ENCODE results near the gene TMEM236. TPM values are rescaled to one million over a fixed set of nuclear protein-coding genes. Genes with fewer than 3 reads are reported as not detected.

The TMEM236 gene
- polyA plus RNA-seq, 1 experiment = 0.02 TPM

GRCh38 chr10:17764142-17764541, 12.1 kb downstream of the TMEM236 start:
- POLR2A ChIA-PET = no interaction called here
- no peak for DNase-seq (ENCODE audit: low read depth, low spot score)
- Histone ChIP-seq H3K27ac (ENCODE audit: low read depth, low read length) (no peak overlapping the region), H3K4me3 (ENCODE audit: low read depth, low read length) (no peak overlapping the region), H3K9me3 (ENCODE audit: control insufficient read depth, insufficient read depth, low read length) (no peaks in the 10 kb centered on the region), H3K27me3 (ENCODE audit: control insufficient read depth, insufficient read depth, low read length) (no peaks in the 10 kb centered on the region)
- CTCF ChIA-PET = interaction anchor here (1.5 kb wide), 1 partner anchor 27 kb away, joined by 4 read pairs; no protein-coding TSS in a partner anchor
- no peak for TF ChIP-seq CTCF (IDR thresholded peaks at IDR 0.05; ENCODE audit: low read depth, low read length)

- Histone ChIP-seq H3K27ac (ENCODE audit: low read depth, low read length) (no peak overlapping the region), H3K27me3 (ENCODE audit: control insufficient read depth, insufficient read depth, low read length) (no peaks in the 10 kb centered on the region), H3K4me3 (ENCODE audit: low read depth, low read length) (no peak overlapping the region), H3K9me3 (ENCODE audit: control insufficient read depth, insufficient read depth, low read length) (no peaks in the 10 kb centered on the region)
- DNase-seq (ENCODE audit: low read depth, low spot score) = no peak
- no peak for TF ChIP-seq CTCF (IDR thresholded peaks at IDR 0.05; ENCODE audit: low read depth, low read length)
- POLR2A ChIA-PET = no interaction called here
- CTCF ChIA-PET = interaction anchor here (1.6 kb wide), 1 partner anchor 23 kb away, joined by 4 read pairs; no protein-coding TSS in a partner anchor
Measured at GRCh38 chr10:17765602-17766001, 13.6 kb downstream of the TMEM236 start.

- no peak for DNase-seq (ENCODE audit: low read depth, low spot score)
- Histone ChIP-seq H3K4me3 (ENCODE audit: low read depth, low read length) (no peak overlapping the region), H3K27ac (ENCODE audit: low read depth, low read length) (no peak overlapping the region), H3K9me3 (ENCODE audit: control insufficient read depth, insufficient read depth, low read length) (no peaks in the 10 kb centered on the region), H3K27me3 (ENCODE audit: control insufficient read depth, insufficient read depth, low read length) (no peaks in the 10 kb centered on the region)
- ChIA-PET POLR2A (no interaction called here), CTCF (interaction anchor here (1.6 kb wide), 1 partner anchor 24 kb away, joined by 4 read pairs; no protein-coding TSS in a partner anchor)
- no peak for TF ChIP-seq CTCF (IDR thresholded peaks at IDR 0.05; ENCODE audit: low read depth, low read length)
Measured at GRCh38 chr10:17766731-17767130, 14.7 kb downstream of the TMEM236 start.

- no peak for TF ChIP-seq CTCF (IDR thresholded peaks at IDR 0.05; ENCODE audit: low read depth, low read length)
- DNase-seq (ENCODE audit: low read depth, low spot score) = no peak
- ChIA-PET POLR2A (no interaction called here), CTCF (no interaction called here)
- H3K27ac ChIP-seq (ENCODE audit: low read depth, low read length) = no peak overlapping the region
- H3K27me3 ChIP-seq (ENCODE audit: control insufficient read depth, insufficient read depth, low read length) = no peaks in the 10 kb centered on the region
- H3K9me3 ChIP-seq (ENCODE audit: control insufficient read depth, insufficient read depth, low read length) = no peaks in the 10 kb centered on the region
- no peak overlapping the region for H3K4me3 ChIP-seq (ENCODE audit: low read depth, low read length)
Measured at GRCh38 chr10:17768496-17768895, 16.5 kb downstream of the TMEM236 start.

- no peak for TF ChIP-seq CTCF (IDR thresholded peaks at IDR 0.05; ENCODE audit: low read depth, low read length)
- ChIA-PET POLR2A (no interaction called here), CTCF (no interaction called here)
- Histone ChIP-seq H3K4me3 (ENCODE audit: low read depth, low read length) (no peak overlapping the region), H3K27ac (ENCODE audit: low read depth, low read length) (no peak overlapping the region), H3K9me3 (ENCODE audit: control insufficient read depth, insufficient read depth, low read length) (no peaks in the 10 kb centered on the region), H3K27me3 (ENCODE audit: control insufficient read depth, insufficient read depth, low read length) (no peaks in the 10 kb centered on the region)
- DNase-seq (ENCODE audit: low read depth, low spot score) = no peak
Measured at GRCh38 chr10:17768957-17769356, 17.0 kb downstream of the TMEM236 start.

Measured in AG04450 (cell line).